Activated naive CD8-positive, alpha-beta T cell treated with anti-CD3 and anti-CD28 coated beads, Interleukin-2, amount 50 U/mL, for 24 hours (primary cell): ENCODE data around the gene STX11.

ENCODE experiments used
- ATAC-seq: fragments of 150-1000 bp; cut with Tn5 transposase; one replicate; pipeline ENCODE4 v1.10.0; 2021
- DNase-seq: peaks from one replicate; pipeline ENCODE4 v3.0.0; 2021
- H3K27ac Mint-ChIP-seq: one replicate; pipeline ENCODE4 v1.8.0; 2021; ENCODE audit warnings: mild to moderate bottlenecking, mixed read lengths
- H3K27me3 Mint-ChIP-seq: one replicate; pipeline ENCODE4 v1.8.0; 2021; ENCODE audit warnings: mixed read lengths
- H3K36me3 Mint-ChIP-seq: one replicate; pipeline ENCODE4 v1.8.0; 2021; ENCODE audit warnings: low read depth, mixed read lengths
- H3K4me1 Mint-ChIP-seq: one replicate; pipeline ENCODE4 v1.8.0; 2021; ENCODE audit warnings: mixed read lengths
- H3K4me3 Mint-ChIP-seq: one replicate; pipeline ENCODE4 v1.8.0; 2021; ENCODE audit warnings: mild to moderate bottlenecking, moderate library complexity, mixed read lengths
- H3K9me3 Mint-ChIP-seq: one replicate; pipeline ENCODE4 v1.8.0; 2021; ENCODE audit warnings: mixed read lengths

The STX11 gene

DNA sequence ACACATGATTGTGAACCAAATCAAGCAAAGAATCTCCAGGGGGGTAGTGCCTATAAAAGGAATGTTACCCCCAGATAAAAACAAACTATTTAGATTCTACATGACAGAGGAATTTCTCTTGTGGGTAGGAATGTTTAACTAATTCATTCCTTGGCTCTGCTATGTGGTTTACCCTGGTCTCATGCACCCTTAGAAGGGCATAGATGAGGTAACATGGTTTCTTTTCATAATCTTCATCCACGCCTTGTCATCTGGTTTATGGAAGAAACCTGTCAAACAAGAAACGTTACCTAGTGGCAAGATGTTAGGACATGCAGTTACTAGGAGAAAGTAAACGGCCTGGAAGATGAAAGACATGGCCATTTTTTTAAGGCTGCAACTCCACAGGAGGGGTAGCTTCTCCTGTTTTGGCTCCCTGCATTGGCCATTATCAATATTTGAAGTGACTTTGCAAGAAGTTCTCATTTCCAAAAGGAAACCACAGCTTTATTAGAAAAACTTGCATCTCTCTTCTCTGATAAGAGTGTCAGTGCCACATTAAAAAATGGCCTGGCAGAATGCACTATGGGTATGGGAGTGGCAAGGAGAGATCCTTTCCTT, 45.5 kb downstream of the STX11 start:
- no peak overlapping the region for H3K27ac Mint-ChIP-seq
- peaks cover 7% of the 10 kb centered on the region for H3K36me3 Mint-ChIP-seq
- H3K4me3 Mint-ChIP-seq = no peak overlapping the region
- peaks cover 1% of the 10 kb centered on the region for H3K27me3 Mint-ChIP-seq
- peaks cover 11% of the 10 kb centered on the region for H3K4me1 Mint-ChIP-seq
- ATAC-seq (no peak), DNase-seq (no peak)
- H3K9me3 Mint-ChIP-seq = peaks cover 18% of the 10 kb centered on the region

DNA sequence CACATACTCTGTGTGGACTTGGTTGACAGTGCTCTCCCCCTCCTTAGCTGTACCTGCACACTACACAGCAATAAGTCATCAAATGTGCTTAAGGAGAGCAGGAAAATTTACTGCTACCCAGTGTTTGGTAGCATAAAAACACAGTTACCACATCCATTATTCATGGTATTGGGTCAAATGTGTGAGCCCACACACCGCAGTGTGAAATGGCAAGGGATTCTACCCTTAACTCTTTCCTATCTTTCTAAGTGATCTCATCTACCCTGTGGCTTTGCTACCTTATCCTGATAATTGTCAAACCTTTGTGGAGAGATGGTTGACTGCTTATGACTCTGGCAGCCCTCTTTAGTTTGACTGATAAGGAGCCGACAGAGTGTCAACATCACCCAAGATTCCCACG, 47.6 kb downstream of the STX11 start:
- DNase-seq = no peak
- peaks cover 10% of the 10 kb centered on the region for H3K36me3 Mint-ChIP-seq
- peaks cover 33% of the 10 kb centered on the region for H3K9me3 Mint-ChIP-seq
- no peak overlapping the region for H3K27ac Mint-ChIP-seq
- H3K4me3 Mint-ChIP-seq = no peak overlapping the region
- peaks cover 1% of the 10 kb centered on the region for H3K27me3 Mint-ChIP-seq
- H3K4me1 Mint-ChIP-seq = peaks cover 11% of the 10 kb centered on the region
- ATAC-seq = peak; percentile 77

DNA sequence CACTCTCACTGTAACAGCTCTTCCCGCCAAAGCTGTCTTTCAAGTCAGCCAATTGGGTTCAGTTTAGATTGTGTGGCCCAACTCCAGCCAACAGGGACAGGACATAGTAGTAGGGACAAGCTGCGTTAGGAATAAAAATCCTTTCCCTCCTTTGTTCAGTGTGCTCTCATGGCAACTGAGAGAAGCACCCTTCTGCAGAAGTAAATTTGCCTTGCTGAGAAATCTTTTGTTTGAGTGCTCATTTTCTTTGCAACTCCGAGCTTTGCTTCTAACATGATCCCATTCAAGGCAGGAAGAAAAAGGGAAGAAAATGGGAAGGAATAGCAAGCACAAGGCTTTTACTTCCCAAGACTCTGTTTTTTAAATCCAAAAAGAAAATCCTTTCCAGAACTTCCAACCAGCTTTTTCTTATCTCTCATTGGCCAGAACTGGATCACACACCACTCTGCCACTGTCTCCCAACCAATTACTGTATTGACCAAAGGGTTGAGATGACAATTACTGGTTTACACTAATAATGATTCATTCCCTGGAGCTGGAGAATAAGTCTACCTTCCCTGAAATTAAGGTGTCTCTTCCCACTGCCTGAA, 52.7 kb downstream of the STX11 start:
- H3K4me1 Mint-ChIP-seq = peaks cover 11% of the 10 kb centered on the region
- H3K9me3 Mint-ChIP-seq = peaks cover 50% of the 10 kb centered on the region
- H3K27me3 Mint-ChIP-seq = peaks cover 12% of the 10 kb centered on the region
- DNase-seq (no peak), ATAC-seq (no peak)
- H3K27ac Mint-ChIP-seq = no peak overlapping the region
- no peak overlapping the region for H3K4me3 Mint-ChIP-seq
- peaks cover 10% of the 10 kb centered on the region for H3K36me3 Mint-ChIP-seq

DNA sequence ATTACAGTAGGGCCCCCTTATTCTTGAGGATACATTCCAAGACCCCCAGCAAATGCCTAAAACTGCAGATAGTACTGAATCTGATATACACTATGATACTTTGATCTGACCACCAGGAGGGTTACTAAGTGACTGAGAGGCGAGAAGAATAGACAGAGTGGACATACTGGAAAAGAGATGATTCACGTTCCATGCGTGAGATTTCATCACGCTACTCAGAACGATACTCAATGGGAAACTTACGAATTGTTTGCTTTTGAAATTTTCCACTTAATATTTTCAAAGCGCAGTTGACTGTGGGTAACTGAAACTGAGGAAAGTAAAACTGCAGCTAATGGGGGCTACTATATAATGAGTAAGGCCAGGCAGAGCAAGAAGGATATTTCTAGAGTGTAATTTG, 60.8 kb downstream of the STX11 start:
- H3K9me3 Mint-ChIP-seq = peaks cover 5% of the 10 kb centered on the region
- H3K4me3 Mint-ChIP-seq = no peak overlapping the region
- H3K36me3 Mint-ChIP-seq = peaks cover under 1% of the 10 kb centered on the region
- H3K4me1 Mint-ChIP-seq = peaks cover 13% of the 10 kb centered on the region
- ATAC-seq = no peak
- no peak overlapping the region for H3K27ac Mint-ChIP-seq
- no peak for DNase-seq
- peaks cover 23% of the 10 kb centered on the region for H3K27me3 Mint-ChIP-seq

DNA sequence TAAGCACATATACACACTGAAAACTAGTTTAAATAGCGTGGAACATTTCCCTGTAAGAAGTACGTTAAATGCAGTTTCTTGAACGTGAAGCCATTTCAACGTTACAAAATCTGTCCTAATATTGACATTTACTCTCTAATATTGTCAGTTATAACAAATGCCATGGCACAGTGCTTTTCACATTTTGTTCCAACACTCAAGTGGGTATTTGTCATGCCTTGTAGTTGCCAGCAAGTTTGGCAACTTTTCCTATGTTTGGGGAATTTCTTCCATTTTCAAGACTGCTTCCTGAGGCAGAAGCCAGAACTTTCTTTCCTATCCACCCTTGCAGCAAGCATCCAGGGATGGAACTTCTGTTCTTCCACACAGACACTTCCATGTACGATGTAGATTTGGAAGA, 63.0 kb downstream of the STX11 start:
- ATAC-seq (no peak), DNase-seq (no peak)
- peaks cover 12% of the 10 kb centered on the region for H3K27me3 Mint-ChIP-seq
- peaks cover 5% of the 10 kb centered on the region for H3K36me3 Mint-ChIP-seq
- no peak overlapping the region for H3K27ac Mint-ChIP-seq
- peaks cover 5% of the 10 kb centered on the region for H3K9me3 Mint-ChIP-seq
- H3K4me1 Mint-ChIP-seq = peaks cover 32% of the 10 kb centered on the region
- H3K4me3 Mint-ChIP-seq = no peak overlapping the region

DNA sequence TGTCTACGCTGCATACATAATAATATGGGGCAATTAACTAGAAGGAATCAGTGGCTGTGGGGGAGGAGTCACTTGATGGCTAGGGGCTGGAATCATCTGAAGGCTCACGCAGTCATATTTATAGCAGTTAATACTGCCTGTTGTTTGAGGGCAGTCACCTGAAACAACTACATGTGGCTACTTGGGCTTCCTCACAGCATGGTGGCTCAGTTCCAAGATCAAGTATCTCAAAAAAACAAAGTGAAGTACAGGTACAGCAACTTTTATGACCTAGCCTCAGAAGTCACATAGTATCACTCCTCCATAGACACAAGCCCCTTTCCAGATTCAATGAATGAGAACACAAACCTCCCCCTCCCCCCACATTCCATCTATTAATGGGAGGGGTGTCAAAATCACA, 63.7 kb downstream of the STX11 start:
- Mint-ChIP-seq H3K9me3 (peaks cover 5% of the 10 kb centered on the region), H3K27ac (no peak overlapping the region), H3K36me3 (peaks cover 5% of the 10 kb centered on the region), H3K4me1 (peaks cover 37% of the 10 kb centered on the region), H3K4me3 (no peak overlapping the region), H3K27me3 (peaks cover 10% of the 10 kb centered on the region)
- ATAC-seq (no peak), DNase-seq (no peak)

DNA sequence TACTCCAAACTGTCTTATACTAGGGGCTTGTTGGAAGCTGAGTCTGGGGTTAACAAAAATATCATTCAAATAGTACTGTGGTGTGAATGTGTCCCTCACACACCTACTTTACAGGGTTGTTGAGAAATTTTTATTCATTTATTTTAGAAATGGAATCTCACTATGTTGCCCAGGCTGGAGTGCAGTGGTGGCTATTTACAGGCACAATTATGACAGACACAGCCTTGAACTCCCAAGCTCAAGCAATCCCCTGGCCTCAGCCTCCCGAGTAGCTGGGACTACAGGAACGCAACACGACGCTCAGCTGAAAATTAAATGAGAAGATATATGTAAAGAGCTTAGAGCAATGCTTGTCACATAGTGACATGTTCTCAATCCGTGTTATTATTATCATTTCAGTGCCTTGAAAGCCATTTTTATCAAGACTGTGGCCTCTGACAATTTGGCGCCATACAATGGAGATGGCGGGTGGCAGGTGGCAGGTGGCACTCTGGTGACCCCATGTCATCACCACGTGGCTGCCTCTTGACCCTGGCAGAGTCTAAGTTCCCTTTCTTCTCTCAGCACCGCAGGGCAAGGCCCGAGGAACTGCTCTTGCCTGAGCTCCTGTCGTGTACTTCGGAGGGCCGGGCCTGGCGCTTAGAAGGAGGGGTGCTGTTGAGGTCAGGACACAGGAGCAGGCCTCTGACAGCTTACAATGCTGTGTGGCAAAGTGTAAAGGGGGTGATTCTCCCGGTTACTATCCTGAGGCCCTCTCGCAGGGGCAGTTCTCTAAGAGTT, 64.5 kb downstream of the STX11 start:
- Mint-ChIP-seq H3K27me3 (peaks cover 5% of the 10 kb centered on the region), H3K9me3 (peaks cover 5% of the 10 kb centered on the region), H3K36me3 (peaks cover 5% of the 10 kb centered on the region), H3K4me3 (peak overlapping the region; percentile 90), H3K27ac (peak overlapping the region; percentile 99), H3K4me1 (peaks cover 38% of the 10 kb centered on the region)
- peak; percentile 20 for DNase-seq
- no peak for ATAC-seq

DNA sequence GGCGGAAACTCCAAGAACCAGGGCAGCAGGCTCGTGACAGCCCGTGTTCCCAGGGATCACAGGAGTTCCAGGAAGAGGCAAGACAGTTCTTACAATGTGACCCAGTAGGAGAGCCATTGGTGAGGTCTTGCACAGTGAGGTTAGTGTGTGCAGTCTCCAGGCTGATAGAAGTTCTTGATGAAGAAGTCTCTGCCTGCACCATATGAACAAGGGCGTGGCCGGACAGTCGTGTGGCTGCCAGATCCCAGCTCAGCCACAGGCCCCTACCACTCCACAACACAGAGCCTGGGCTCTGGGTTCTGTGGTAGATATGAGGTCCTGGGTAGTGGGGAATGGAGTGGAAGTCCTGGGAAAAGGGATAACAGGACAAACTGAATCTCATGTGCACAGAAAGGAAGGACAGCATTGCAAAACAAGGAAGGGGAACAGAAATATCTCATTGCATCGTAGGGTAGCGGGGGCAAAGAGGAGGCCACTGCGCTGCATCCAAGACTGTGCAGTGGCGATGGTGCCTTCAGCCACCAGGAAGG, 65.2 kb downstream of the STX11 start:
- ATAC-seq (no peak), DNase-seq (peak; percentile 25)
- H3K36me3 Mint-ChIP-seq = peaks cover 5% of the 10 kb centered on the region
- peaks cover 4% of the 10 kb centered on the region for H3K27me3 Mint-ChIP-seq
- peaks cover 38% of the 10 kb centered on the region for H3K4me1 Mint-ChIP-seq
- peak overlapping the region; percentile 90 for H3K4me3 Mint-ChIP-seq
- peak overlapping the region; percentile 99 for H3K27ac Mint-ChIP-seq
- H3K9me3 Mint-ChIP-seq = peaks cover 5% of the 10 kb centered on the region

DNA sequence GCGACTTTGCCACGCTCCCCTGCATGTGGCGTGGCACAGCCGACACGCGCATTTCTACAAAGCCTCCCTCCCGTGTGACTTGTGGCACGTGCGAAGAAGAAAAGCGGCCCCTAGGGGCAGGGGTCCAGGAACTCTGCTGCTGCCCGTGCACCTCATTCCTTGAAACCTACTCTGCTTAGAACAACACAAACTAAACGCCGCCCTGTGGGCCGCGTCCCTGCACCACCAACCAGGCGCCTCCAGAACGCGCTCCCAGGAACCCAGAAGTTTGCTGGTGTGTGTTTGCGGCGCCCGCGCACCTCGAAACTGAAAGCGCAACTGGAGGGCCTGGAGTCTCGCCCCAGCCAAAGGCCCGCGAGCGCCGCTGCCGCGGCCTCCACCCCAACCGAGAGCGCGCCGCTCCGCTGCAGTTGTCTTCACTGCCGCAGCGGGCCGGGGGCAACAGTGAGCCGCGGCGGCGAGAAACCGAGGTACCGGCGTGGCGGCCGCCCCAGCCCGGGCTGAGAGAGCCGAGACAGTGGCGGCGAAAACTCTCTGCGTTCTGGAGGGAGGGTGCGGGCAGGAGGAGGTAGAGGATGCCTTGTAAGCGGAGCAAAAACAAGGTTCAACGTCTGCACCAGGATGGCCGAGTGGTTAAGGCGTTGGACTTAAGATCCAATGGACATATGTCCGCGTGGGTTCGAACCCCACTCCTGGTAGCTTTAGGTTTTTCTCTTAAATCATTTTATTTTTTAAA, 65.8 kb downstream of the STX11 start:
- peaks cover 5% of the 10 kb centered on the region for H3K36me3 Mint-ChIP-seq
- H3K27ac Mint-ChIP-seq = peak overlapping the region; percentile 99
- H3K9me3 Mint-ChIP-seq = peaks cover 5% of the 10 kb centered on the region
- ATAC-seq = peak; percentile 92
- peak; percentile 88 for DNase-seq
- H3K4me1 Mint-ChIP-seq = peaks cover 38% of the 10 kb centered on the region
- H3K4me3 Mint-ChIP-seq = peak overlapping the region; percentile 90
- H3K27me3 Mint-ChIP-seq = peaks cover 3% of the 10 kb centered on the region

DNA sequence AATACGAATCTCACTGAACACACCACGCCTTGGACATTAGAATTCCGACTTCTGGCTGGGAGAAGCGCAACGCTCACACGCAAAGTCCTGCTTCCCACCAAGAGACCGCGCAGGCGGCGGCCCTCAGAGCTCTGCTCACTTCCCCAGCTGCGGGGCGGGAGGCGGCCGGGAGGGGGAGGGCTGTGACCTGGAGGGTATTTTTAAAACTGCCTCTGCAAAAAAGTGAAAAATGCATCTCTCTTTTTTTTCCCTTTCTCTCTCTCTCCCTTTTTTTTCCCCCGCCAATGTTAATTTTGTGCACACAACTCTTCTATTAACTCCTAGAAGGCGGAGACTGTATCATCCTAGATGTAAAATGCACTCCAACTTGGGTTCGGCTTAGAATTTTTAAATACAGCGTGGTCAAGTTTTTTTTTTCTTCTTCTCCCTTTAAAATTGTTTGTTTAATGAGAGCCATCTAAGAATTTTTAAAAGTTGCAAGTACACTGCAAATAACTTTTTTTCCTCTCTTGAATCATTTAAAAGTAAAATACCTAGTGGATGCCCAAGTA, 66.4 kb downstream of the STX11 start:
- peak; percentile 55 for ATAC-seq
- Mint-ChIP-seq H3K4me1 (peaks cover 38% of the 10 kb centered on the region), H3K27me3 (peaks cover 3% of the 10 kb centered on the region), H3K9me3 (peaks cover 5% of the 10 kb centered on the region), H3K27ac (peak overlapping the region; percentile 99), H3K4me3 (peak overlapping the region; percentile 90), H3K36me3 (peaks cover 5% of the 10 kb centered on the region)
- DNase-seq = peak; percentile 74

DNA sequence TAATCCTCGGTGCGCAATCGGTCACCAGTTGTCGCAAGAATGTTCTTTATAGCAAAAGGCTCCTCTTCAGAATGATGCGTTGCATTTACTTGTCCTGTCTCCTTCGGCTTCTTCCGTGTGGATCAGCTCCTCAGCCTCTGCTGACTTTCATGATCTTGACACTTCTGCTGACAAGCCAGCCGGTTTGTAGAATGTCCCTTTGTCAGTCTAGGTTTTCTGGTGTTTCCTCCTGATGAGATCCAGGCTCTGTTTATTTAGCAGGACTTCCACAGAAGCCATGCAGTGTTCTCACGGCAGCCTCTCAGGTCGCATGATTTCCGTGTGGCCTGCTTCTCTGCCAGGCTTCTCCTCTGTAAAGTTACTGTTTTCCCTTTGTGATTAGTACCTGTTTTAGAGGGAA, 66.9 kb downstream of the STX11 start:
- Mint-ChIP-seq H3K4me1 (peaks cover 38% of the 10 kb centered on the region), H3K9me3 (peaks cover 5% of the 10 kb centered on the region), H3K27me3 (peaks cover 3% of the 10 kb centered on the region), H3K27ac (no peak overlapping the region), H3K36me3 (peaks cover 5% of the 10 kb centered on the region), H3K4me3 (peak overlapping the region; percentile 90)
- no peak for DNase-seq
- ATAC-seq = no peak

DNA sequence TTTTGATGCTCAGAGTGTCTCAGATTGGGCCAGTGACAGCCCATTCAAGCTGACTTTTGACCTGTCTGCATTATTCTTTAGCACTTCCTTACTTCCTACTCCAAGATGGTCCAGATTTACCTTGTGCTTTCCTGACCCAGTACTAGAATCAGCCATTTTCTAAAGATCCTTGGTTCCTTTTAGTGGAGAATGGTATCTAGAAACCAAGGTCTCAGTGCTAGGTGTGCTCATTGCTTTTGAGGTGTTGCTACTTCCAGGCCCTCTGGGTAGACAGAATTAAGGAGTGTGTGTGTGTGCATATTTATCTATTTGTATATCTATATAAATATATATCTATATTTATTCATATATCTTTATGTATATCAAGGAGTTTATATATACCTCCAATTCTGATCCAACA, 67.5 kb downstream of the STX11 start:
- Mint-ChIP-seq H3K4me3 (no peak overlapping the region), H3K27ac (no peak overlapping the region)
- no peak for ATAC-seq

DNA sequence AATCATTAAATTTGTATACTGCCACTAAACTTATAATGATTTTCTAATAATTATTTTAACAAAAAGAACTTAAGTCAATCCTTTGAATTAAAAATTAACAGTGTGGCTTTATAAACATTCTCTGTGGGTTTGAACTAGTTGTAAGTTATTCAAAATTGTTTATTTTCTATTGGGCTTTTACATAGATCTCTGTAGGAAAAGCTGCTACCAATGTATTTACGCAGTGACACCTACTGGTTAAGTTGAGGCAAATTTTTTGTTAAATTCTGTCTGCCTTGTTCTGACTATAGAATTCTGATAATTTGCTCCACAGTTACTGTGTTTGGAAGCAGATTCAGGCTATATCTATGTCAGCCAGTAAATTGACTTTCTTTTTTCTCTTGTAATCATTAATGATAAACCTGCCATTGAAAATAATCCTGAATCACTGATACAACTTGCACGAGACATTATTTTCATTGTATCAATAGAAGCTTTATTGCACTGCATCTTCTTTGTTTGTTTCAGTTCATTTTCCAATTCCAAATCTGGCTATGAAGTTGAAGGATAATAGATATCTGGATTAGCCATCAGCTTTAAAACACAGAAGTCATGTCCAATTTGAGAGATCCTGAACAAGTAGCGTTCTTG, 68.9 kb downstream of the STX11 start:
- no peak for ATAC-seq
- DNase-seq = no peak
- Mint-ChIP-seq H3K4me1 (peaks cover 38% of the 10 kb centered on the region), H3K36me3 (peaks cover 5% of the 10 kb centered on the region), H3K4me3 (no peak overlapping the region), H3K27ac (no peak overlapping the region), H3K27me3 (peaks cover 3% of the 10 kb centered on the region), H3K9me3 (peaks cover 2% of the 10 kb centered on the region)

More for the DNA sequence above, 67.5 kb downstream of the STX11 start:
- H3K27me3 Mint-ChIP-seq = peaks cover 3% of the 10 kb centered on the region
- no peak for DNase-seq
- peaks cover 5% of the 10 kb centered on the region for H3K9me3 Mint-ChIP-seq
- peaks cover 38% of the 10 kb centered on the region for H3K4me1 Mint-ChIP-seq
- H3K36me3 Mint-ChIP-seq = peaks cover 5% of the 10 kb centered on the region
